ENCODE results near the gene TMEM18.

Gene TMEM18

DNA sequence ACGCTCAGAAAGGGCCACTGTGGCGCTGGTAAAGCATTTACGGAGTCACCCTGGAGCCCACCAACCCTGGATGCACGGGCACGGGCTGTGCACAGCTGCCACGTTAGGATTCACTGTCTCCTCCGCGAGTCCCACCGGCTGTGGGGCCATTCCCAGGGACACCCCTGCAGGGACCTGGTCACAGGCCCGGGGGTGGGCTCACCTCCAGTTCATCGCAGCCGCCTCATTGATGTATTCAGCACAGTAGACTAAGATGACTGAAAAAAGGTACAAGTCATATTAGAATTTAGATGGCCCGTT lies 4.7 kb downstream of the TMEM18 start:
- no peak for DNase-seq (ENCODE audit: low read depth)

DNA sequence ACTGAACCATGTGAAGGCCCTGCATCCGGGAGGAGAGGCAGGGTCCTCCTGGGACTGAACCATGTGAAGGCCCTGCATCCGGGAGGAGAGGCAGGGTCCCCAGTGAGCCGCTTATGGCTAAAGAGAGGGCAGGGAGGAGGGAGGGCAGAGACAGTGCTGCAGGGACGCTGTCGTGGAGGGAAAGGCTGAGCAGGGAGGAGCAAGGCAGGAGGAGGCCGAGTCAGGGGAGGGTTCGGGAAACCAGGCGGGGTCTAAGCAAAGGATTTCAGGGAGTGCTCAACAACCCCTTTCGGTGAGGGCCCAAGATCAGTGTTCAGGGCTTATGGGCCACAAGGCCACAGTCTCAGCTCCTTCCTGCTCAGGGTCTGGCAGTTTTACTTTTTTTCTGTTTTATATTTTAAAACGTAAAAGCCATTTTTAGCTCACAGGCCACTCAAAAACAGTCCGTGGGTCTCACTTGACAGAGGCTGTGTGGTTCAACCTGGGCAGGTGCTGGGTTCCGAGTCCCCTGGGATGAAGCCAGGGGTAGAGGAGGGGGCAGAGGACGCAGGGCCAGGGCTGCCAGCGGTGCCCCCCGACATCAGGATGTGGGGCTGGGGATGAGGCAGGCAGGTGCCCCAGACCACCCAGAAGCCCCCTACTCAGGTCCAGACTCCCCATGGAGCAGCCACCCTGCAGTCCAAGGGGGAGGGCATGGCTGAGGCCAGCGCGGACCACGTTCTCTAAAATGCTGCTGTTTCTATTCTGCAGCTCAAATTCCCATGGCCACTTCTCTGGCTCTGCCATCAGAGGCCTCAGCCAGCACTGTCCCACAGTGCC lies 5.2 kb downstream of the TMEM18 start:
- DNase-seq (ENCODE audit: low read depth): no peak

DNA sequence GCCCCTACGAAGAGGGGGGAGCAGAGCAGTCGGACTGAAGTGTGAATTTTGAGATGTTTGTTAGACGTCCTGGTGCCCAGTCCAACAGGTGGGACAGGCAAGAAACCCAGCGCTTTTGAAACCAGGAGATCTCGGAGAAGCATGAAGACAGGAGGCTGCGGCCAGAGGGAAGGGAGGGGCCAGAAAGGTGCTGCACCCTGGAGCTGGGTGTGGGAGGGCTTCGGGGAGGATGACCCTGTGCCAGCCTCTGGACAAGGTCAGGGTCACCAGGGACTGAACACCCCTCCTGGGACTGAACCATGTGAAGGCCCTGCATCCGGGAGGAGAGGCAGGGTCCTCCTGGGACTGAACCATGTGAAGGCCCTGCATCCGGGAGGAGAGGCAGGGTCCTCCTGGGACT lies 6.1 kb downstream of the TMEM18 start:
- DNase-seq (ENCODE audit: low read depth): no peak

DNA sequence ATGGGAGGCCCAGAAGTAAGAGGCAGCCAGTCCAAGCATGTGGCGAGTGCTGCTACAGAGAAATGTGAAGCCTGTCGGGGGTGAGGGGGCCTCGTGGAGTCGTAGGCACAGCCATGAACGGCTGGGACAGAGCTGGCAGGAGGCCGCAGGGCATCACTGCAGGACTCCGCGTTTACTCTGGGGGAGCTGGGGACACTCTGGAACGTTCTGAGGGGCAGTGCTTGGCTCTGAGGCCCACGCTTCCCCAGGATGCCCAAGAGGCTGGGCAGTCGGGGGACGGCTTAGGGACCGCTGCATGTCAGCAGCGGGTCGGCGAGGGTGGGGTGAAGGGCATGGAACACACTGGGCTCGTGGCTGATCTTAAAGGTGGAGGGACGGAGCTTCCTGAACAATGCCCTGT lies 6.6 kb downstream of the TMEM18 start:
- DNase-seq (ENCODE audit: low read depth): no peak

DNA sequence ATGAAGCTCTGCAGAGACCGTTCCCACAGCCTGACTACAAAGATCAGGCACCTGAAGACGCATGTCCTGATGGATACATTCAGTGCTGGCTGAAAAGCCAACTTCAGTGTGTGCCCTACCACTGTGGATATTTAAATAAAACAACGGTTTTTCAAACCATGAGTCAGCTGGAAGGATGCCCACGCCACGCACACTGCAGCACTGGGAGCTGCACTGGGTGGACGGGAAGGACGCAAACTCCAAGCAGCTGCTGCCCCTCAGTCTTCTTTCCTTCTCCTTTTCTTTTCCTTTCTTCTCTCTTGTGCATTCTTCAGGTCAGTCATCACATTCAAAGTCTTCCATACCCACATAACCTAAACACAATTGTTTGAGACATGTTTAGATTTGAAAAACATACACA lies 7.9 kb downstream of the TMEM18 start:
- DNase-seq (ENCODE audit: low read depth): no peak

DNA sequence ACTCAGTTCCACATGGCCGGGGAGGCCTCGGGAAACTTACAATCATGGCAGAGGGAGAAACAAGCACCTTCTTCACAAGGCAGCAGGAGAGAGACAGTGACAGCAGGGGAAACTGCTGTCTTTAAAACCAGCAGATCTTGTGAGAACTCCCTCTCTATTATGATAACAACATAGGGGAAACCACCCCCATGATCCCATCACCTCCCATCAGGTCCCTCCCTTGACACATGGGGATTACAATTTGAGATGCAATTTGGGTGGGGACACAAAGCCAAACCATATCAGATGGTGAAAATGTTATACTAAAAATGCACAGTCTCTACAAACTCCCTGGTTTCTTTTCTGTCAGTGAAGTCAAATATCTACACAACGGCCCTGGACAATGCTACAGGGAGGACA lies 9.2 kb downstream of the TMEM18 start:
- no peak for DNase-seq (ENCODE audit: low read depth)

DNA sequence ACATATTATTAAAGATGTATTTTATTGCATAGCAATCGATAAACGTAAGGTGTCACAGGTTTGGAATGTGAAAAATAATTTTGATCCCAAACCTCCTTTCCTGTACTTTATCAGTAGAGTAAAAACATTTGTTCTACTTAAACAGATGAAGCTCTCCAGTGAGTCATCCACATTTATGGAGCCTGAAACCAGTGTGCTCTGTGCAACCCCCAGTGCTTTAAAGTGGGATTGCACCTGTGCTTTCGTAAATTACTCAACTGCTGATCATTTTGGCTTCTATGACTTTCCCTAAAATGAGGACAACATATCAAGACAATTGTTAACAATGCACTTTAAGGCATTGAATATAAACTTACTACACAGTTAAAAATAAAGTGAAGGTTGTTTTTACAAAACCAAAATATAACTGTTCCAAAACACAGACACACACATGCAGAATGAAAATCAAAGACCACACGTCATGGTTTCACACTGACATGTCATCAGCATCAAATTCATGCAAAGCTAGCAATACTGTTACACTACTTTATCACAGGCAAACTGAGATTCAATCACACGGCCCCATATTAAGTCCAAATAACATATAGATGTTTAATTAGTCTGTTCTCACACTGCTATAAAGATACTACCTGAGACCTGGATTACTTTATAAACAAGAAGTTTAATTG lies 9.7 kb downstream of the TMEM18 start:
- DNase-seq (ENCODE audit: low read depth): no peak

DNA sequence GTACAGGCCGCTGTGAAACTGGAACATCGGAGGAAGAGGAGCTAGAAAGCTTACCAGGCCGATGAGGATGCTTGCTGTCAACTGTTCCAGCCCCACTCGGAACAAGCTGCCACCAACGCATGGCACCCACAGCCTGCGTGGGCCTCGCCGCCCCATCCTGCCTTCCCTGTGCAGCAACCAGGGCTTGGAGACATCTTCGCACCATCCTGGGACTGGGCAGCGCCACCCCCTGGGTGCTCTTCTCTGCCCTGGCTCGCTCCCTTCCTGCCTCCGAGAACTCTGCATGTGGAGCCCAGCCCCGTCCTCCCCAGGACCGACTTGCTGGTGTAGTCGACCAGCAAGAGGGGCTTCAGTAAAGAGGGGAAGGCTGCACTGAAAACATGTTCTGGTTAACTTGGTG lies 10.8 kb downstream of the TMEM18 start:
- no peak for DNase-seq (ENCODE audit: low read depth)

DNA sequence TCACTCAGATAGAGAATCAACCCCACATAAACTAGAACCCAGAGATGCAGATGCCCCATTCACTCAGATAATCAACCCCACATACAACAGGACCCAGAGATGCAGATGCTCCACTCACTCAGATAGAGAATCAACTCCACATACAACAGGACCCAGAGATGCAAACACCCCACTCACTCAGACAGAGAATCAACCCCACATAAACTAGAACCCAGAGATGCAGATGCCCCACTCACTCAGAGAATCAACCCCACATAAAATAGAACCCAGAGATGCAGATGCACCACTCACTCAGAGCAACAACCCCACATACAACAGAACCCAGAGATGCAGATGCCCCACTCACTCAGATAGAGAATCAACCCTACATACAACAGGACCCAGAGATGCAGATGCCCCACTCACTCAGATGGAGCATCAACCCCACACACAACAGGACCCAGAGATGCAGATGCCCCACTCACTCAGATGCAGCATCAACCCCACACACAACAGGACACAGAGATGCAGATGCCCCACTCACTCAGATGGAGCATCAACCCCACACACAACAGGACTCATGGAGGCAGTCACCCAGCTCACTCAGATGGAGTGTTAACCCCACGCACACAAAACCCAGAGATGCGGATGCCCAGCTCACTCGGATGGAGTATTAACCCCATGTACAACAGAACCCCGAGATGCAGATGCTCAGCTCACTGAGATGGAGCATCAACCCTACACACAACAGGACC lies 11.7 kb downstream of the TMEM18 start:
- DNase-seq (ENCODE audit: low read depth): no peak

DNA sequence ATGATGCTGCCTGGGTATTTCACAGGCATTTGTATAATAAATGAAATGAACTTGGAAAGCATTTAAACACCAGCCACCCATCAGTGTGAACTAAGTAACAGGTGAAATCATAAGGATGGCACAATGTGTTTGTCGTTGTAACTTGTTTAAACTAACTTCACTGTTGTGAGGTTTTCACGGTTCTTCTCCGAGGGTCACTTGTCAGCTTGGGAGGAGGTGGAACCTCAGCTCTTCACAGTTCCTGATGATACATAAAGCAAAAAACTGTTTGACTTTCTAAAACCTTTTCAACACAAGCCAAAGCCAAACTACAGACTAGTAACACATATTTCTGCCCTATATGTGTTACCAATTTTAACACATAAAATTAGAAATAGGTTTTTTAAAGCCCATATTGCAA lies 13.1 kb downstream of the TMEM18 start:
- DNase-seq (ENCODE audit: low read depth): no peak

DNA sequence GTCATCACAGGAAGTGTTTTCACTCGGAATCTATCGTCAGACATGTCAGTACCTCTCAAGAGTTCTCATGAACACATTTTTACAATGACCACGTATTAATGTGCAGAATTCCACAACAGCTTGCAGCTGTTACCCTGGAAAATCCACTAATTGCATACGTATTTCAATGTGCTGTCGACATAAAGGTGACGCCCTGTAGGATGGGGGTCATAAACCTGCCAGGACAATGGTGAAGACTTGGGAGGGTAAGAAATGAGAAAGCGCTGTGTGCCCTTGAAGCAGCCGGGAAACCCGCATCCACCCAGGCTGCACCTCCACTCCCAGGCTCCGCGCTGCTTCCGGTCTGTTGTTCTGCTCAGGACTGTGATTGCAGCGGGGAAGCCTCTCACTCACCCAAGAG lies 14.0 kb downstream of the TMEM18 start:
- no peak for DNase-seq (ENCODE audit: low read depth)

DNA sequence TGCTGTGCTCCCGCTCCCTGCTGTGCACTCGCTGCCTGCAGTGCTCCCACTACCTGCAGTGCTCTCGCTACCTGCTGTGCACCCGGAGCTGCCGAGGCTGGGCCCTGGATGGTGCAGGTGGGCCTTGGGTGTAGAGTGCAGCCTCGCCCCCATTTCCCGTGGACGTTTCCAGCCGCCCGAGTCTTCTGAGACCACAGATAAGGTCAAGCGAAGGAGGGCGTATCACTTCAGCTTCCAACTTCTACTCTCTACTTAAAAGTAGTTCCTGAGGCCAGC lies 15.9 kb downstream of the TMEM18 start:
- DNase-seq (ENCODE audit: low read depth): no peak

DNA sequence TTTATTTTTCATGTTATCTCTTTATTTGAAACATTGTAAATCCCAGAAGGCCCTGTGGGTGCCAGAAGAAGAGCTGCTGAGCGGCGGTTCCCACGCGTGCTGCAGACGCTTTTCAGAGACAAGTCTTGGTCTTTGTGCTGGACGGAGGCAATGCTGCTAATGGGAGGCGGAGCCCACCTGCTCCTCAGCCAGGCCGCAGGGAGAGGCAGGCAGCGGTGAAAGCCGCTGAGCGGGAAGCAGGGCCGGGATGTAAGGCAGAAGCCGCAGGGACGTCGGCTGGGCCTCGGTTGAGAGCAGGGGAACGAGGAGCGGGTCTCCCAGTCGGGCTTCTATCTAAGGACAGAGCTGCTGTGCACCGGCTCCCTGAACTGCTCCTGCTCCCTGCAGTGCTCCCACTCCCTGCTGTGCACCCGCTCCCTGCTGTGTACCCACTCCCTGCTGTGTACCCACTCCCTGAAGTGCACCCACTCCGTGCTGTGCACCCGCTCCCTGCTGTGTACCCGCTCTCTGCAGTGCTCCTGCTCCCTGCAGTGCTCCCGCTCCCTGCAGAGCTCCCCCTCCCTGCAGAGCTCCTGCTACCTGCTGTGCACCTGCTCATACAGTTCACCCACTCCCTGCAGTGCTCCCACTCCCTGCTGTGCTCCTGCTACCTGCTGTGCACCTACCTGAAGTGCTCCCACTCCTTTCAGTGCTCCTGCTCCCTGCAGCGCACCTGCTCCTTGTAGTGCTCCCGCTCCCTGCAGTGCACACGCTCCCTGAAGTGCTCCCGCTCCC lies 16.4 kb downstream of the TMEM18 start:
- no peak for DNase-seq (ENCODE audit: low read depth)

DNA sequence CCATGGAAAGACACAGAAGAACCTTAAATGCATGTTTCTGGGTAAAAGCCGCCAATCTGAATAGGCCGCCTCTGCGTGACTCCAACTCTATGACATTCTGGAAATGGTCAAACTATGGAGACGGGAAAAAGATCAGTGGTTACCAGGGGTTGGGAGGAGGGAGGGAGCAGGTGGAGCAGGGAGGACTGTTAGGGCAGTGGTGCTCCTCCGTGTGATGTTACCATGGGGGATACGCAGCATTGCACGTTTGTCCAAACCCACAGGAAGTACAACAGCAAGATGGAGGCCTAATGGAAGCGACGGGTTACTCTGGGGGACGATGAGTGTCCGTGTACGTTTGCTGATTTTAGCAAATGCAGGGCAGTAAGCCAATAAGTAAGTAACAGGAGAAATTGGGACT lies 17.2 kb downstream of the TMEM18 start:
- no peak for DNase-seq (ENCODE audit: low read depth)

DNA sequence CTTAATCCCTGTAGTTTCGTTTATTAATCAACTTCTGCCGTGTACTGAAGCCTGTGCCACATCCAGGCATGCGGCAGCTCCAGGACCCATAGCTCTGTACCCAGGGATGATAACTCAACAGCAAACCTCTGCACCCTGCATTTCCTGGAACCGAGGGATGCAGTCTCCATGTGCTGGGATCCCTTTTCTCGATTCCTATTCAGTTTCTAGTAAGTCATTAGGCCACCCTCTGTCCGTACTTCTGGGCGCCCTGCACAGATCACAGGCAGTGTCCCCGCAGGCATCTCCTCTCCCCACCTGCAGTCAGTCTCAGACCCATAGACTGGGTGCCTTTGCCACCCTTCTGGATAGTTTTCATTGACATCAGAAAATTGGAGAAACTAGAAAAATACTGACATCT lies 18.8 kb downstream of the TMEM18 start:
- DNase-seq (ENCODE audit: low read depth): no peak

DNA sequence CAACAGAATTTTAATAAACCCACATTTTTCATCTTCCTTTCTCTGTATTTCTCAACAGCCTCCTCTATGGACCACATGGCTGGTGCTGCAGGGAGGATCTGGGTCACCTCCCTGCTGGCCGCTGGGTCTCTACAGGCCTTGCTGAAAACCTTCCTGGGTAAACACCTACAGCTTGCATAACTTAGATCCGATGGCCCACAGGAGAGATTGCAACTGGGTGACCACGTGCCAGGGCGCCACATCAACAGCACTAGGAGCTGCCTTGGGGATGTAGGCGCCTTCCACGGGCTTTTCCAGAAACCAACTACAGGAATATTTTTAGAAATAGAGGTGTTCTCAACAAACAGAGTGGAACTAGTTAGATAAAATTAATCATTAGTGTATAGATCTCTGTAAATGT lies 19.4 kb downstream of the TMEM18 start:
- no peak for DNase-seq (ENCODE audit: low read depth)

DNA sequence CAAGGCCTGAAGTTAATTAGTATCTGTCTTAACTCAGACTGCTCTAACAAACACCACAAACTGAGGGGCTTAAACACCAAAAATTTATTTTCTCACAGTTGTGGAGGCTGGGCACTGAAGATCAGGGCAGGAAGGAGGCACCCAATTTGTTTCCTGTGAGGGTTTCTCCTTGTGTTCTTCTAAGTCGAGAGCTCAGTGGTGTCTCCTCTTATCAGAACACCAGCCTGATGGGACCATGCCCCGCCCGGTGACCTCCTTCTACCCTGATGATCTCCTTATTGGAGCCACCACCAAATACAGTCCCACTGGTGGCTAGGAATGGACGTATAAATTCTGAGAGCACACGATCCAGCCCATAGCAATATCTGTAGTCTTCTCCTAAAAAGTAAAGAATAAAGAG lies 20.5 kb downstream of the TMEM18 start:
- no peak for DNase-seq (ENCODE audit: low read depth)

DNA sequence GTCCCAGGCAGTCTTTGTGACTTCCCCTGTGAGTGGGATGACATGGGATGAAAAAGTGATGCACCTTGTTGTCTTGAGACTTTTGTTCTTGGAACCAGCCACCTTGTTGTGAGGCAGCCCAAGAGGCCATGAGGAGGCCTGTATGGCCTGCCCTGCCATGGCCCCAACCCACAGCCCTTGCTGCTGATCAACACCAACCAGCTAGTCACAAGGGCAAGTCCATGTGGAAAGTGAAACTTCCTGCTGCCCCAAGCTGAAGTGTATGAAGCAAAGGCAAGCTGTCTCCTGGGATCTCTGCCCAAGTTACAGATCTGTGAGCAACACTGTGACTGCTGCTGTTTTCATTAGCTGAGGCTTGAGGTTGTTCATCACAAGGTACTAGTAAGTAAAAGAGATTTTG lies 21.6 kb downstream of the TMEM18 start:
- DNase-seq (ENCODE audit: low read depth): no peak

DNA sequence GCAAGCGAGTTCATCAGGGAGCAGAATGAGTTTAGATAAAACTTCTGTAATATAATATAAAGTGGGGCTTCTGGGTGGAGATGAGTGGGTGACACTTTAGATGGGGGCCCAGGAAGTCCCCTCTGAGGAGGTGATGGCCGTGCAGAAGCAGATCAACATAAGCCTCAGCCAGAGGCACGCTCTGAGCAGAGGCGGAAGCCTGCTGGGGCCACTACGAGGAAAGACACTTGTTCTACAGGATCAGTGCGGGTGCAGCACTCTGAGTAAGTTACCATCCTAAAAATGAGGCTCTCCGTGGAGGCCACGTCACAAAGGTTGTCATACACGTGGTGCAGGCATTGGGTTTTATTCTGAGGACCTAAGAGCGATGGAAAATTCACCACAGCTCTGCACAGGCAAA lies 22.3 kb downstream of the TMEM18 start:
- DNase-seq (ENCODE audit: low read depth): no peak

DNA sequence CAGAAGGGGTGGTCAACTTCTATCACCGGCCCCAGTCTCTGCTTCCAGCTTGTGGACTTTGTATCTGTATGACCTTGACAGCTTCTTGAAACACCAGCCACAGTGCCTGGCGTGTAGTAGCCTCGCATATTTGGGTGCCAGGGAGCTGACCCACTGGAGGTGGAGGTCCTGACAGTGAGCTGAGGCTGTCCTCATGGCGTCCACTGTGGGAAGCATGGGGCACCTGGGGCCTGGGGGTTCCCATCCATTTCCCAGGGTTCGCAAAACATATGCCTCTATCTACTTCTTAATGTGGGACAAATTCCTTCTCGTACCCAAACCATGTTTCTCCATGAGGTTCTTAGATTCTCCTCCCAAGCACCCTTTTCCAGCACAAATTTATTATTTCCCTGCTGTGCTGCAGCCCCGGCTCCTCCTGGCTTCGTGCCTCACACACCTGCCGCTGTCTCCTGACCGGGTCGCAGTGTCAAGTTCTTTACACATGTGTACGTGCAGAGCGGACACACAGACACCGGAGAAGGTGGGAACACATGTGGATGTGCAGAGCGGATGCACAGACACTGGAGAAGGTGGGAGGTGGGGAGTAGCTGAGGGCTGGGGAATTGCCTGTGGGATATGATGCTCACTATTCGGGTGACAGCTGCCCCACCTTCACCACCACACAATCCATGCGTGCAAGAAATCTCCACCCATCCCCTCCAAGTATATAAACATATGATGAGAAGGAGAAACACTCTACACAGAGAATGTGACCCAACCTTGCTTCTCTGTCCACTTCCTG lies 23.4 kb downstream of the TMEM18 start:
- no peak for DNase-seq (ENCODE audit: low read depth)

DNA sequence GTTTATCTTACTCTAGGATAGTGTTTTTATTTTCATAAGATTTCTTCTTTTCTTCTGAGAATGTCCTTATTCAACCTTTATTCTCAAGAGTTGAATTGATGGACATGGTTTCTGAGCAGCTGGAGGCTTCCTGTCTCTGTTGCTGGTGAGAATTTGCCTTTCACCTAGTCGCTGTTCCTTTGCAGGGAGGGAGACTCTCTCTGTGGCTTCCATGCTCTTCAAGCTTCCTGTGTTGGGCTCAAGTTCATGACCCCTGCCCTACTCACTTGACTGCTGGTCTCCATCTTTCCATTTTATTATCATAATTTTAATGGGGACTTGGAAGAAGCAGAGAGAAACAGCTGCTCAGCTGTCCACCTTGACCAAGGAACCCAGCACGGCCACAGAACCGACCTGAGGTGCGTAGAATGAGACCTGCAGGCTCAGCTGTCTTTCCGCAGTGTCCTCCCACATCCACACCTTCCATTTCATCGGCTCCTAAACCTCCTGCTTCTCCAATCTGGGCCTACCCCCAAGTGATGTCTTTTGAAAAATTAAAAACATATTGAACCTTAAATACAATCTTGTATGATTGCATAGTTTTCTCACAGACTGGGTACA lies 24.2 kb downstream of the TMEM18 start:
- DNase-seq (ENCODE audit: low read depth): no peak

DNA sequence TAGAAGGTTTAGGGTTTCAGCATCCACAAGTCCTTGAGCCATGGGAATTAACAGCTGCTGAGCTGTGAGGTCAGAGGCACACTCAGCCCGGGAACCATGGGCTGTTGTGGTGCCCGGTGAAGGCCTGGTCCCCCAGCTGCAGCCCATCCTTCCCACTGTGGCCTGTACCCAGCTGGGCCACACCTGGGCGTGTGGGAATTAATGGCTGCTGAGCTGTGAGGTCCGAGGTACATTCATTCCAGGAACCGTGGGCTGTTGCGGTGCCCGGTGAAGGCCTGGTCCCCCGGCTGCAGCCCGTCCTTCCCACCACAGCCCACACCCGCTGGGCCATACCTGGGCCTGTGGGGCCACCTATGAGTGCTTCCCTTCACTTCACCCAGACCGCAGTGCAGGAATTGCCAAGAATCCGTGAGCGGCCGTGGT lies 25.2 kb downstream of the TMEM18 start:
- no peak for DNase-seq (ENCODE audit: low read depth)

Data from stimulated activated CD4-positive, alpha-beta T cell treated with anti-CD3 and anti-CD28 coated beads, Interleukin-2, amount 100 ng/mL, for 4 hours (primary cell).